Measurements from ENCODE around the gene EPGN.
A peak's percentile ranks its signal among the peaks of the same experiment; 100 is the strongest.

EPGN gene, protein sequence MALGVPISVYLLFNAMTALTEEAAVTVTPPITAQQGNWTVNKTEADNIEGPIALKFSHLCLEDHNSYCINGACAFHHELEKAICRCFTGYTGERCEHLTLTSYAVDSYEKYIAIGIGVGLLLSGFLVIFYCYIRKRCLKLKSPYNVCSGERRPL

DNA sequence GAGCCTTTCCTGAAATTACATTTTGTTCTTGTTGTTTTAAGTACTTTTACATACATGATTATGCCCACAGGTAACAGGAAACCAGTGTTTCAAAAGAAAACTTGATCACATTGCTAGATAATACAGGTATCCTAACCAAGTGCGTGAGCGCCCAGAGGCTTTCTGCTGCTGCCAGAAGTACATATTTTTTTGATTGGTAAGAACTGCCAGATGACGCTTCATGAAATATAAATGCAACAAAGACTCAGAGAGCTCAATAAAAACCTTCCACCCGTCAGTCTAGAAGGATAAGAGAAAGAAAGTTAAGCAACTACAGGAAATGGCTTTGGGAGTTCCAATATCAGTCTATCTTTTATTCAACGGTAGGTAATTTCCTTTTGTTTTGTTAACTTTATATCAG lies at the start of gene EPGN:
EPGN (plus strand) TSS at position 256 of the 400 bp plus-strand sequence; CDS start at position 320, 64 bp downstream.
- peak; percentile 18 for DNase-seq

DNA sequence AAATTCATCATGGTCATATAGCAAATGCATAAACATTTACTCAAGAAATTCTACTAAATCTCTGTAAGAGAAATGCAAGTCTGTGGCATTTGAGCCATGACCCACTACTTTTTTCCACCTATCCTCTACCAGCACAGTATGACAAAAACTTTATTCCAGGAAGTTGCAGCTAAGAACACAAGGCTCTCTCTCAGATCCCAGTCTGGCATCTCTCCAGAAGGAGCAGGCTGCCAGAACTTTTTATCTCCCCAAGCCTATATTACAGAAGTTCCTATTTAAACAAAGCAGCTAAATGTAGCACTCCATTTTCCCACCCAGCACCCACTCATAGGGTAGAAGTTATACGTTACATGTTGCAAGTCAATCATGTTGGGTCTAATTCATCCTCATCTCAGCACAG lies 49.3 kb upstream of the EPGN start:
- DNase-seq: no peak

DNA sequence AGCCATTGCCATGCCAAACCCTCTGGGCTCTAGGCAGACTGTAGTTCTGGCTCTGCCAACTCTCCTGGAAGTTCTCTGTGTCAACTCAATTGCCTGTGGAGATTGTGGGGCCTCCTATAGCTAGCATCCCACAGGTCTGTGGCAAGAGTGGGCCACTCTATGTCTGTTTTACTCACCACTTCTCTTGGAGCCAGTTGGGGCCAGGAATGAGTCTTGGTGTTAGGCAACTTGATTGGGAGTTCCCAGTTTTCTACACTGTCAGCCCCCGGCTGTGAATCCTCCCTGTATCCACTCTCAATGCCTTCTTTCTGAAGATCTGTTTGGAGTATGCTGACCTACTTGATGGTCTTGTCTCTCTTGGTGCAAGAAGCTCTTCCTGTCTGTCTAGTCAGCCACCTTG lies 48.2 kb upstream of the EPGN start:
- no peak for DNase-seq

DNA sequence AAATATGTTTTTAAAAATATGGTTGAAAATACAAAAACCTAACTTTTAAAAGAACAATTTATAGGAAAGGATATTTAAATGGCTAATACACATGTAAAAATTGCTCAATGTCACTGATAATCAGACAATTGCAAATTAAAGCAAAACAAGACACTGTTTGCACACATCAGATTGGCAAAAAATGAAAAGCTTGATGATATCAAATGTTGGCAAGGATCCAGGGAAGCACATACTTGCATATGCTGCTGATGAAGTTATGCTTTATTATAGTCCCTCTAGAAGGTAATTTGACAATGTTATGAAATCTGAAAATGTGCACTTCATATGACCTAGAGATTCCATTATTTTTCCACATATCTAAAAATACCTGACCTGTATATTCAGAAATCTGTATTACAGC lies 45.7 kb upstream of the EPGN start:
- no peak for DNase-seq

DNA sequence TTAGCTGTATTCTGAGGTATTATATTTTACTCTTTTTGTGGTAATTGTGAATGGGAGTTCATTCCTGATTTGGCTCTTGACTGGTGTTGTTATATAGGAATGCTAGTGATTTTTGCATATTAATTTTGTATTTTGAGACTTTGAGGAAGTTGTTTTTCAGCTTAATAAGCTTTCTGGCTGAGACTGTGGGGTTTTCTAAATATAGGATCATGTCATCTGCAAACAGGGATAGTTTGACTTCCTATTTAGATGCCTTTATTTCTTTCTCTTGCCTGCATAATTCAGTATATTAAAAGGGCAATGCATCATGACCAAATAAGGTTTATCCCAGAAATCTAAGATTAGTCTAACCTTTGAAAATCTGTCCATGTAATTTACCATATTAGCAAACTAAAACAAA lies 44.7 kb upstream of the EPGN start:
- DNase-seq: no peak

DNA sequence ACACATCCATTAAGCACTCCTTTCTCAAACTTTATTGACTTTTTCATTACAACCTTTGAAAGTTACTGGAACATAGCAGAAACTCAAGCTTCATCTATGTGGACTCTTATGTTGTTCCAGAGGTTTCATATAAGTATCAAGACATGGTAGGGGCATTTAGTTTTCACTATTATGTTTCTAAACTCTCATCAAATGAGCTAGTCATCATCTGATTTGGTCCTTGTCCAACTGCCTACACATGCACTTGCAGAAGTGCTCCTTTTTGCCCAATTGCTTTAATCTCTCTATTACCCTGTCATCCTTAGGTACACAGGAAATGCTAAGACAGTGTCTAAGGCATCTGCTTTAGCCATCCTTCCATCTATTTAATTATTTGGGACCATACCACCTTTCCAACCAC lies 42.2 kb upstream of the EPGN start:
- DNase-seq: no peak

DNA sequence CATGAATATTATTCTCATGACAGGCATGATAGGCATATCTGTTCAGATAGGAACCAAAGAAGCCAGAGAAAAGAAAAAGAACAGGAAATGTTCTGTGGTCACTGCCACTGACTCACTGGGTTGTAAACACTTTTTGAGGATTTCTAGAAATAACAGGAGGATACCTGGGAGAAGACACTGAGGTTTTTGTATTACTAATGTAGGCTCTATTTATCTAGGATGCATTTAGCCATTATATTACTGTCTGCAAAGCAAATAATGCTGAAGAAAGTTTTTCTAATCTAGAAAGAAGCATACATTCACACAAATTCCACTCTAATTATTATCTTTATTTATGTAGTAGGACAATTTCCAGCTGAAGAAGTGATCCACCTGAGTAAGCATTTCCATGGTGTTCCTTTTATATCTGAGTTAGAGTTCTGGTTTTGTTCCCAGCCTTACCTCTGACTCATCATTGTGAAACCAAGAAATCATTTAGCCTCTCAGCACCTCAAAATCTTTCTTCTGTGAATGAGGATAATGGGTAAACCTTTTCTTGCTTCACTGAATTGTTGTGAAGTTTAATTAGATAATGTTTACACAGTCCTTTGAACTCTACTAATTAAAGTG lies 40.2 kb upstream of the EPGN start:
- no peak for DNase-seq

DNA sequence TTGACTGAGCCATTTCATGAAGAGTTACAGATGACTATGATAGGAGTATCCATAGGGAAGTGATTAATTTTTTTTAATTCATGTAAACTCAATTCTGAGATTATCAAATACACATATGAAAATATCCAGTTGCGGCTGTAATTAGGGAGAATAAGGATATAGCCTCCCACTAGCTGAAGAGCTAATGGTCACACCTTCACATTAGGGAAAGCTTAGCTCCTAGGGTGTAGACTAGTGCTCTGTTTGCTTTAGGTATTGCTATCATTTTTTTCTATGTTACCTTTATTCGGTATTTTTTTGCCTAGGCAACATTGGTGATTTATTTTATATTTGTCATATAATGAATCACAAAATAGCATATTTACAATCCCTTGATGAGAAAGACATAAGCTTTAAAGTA lies 39.6 kb upstream of the EPGN start:
- DNase-seq: no peak

DNA sequence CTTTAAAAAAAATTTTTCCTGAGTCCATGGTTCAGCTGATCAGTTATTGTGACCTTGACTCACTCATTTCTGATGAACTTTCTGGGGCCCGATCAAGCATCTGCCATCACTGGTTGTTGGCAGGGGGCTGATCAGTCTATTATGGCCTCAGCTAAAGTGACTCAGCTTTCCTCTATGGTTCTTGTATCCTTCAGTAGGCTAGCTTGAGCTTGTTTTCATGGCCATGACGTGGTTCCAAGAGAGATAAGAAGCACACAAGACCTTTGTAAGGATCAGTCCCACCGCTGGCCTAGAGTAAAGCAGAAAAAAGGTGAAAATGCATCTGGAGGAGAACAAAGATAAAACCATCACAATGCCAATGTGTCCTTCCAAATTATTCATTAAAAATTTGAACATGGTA lies 29.8 kb upstream of the EPGN start:
- no peak for DNase-seq

DNA sequence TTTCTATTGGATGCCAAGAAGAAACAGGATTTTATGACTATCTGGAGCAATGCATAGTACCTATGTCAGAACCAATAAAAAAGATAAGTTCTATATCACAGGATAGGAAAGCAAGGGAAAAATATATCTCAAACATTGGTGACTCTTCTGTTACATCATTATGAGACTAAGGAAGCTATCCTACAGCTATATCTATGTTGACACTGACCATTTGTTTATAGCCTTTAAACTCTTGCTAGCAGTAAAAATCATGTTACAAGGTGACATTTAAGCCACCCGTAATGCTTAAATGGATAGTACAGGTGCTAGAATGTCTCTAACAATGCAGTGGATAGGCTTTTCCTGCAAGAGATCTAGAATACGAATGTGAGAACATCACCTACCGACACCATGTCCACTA lies 28.6 kb upstream of the EPGN start:
- no peak for DNase-seq

DNA sequence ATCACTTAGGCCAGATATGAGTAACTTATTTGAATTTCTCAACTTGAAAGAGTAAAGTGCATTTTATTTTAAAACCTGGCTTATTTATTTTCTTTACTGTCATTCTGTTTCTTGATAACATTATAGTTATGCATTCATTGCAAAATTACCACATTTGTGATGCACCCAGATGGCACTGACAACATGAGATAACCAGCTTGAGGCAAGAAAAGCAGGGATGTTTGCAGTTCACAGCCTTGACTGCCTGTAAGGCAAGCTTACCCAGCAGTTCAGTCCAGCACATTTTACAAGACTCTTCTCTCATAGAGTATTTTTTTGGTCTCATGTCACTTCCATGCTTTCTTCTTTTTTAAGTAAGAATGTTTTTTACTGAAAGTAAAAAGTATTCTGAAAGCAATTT lies 25.3 kb upstream of the EPGN start:
- no peak for DNase-seq

DNA sequence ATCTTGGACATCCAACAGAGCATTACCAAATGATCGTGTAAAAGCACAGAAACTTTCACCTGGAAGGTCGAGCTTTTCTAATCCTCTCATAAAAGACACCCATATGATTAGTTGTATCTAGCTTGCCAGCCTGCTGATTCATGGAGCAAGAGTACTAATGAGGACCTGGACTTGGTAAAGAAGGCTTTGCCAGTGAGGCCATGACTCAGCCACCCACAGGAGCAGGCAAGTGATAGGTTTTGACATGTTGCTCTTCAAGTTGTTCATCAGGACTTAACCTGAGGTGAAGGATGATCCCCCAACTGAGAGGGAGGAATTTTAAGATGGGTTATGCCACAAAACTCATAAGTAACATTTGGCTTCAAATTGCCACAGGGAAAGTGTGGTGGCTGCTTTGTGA lies 24.7 kb upstream of the EPGN start:
- no peak for DNase-seq

DNA sequence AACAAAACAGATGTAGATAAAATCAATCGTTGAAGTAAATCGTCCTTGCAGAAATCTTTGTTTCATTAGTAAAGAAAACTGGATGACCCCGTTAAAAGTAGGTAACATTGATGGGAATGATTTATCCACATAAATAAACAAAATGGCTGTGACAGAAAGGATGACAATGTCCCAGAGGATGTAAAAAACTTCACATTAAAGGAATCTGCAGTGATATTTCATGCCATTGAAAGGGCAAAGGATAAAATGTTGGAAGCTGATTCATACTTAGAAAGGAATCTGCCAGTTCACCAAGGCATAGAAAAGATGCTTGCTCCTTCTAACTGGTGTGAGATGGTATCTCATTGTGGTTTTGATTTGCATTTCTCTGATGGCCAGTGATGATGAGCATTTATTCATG lies 24.2 kb upstream of the EPGN start:
- DNase-seq: no peak

DNA sequence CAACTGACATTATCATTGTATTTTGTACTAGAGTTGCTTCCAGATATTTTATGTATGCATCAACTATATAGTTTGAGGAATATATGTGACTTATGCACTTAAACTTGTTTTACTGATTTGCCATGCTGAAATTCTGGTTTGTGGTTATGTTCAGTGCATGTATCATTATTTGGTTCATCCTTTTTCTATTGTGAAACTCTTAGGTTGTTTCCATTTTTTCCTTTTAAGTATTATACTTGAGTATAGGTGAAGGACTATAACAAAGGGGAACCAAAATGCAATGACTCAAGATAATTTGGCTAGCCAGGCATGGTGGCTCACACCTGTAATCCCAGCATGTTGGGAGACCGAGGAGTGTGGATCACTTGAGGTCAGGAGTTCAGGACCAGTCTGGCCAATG lies 21.1 kb upstream of the EPGN start:
- DNase-seq: no peak

DNA sequence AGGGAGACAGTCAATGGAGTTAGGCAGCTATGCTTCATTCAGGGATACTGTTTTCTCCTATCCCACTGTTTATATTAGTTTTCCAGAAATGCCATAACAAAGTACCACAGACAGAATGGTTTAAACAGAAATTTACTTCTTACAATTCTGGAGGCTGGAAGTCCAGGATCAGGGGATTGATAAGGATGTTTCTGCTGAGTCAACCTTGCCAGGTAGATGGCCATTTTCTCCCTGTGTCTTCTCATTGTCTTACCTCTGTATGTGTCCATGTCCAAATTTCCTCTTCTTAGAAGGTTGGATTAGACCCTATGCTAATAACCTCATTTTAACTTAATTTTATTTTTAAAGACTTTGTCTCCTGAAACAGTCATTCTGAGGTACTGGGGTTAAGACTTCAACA lies 20.5 kb upstream of the EPGN start:
- no peak for DNase-seq

DNA sequence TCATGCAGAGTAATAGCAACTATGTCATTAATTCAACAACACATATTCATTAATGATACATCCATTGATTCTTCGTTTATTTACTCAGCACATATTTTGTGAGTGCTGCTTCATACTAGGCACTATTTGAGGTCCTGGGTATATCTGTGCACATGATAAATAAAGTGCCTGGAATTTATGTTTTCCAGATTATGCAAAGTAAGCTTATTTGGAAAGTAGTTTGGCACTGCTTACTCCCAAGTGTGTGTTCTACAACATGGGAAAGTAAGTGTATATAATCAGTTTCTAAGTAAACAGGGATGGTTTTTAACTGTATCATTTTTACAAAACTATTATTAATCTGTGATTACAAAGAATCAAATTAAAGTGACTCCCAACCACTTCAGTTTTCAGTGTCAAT lies 16.8 kb upstream of the EPGN start:
- no peak for DNase-seq

DNA sequence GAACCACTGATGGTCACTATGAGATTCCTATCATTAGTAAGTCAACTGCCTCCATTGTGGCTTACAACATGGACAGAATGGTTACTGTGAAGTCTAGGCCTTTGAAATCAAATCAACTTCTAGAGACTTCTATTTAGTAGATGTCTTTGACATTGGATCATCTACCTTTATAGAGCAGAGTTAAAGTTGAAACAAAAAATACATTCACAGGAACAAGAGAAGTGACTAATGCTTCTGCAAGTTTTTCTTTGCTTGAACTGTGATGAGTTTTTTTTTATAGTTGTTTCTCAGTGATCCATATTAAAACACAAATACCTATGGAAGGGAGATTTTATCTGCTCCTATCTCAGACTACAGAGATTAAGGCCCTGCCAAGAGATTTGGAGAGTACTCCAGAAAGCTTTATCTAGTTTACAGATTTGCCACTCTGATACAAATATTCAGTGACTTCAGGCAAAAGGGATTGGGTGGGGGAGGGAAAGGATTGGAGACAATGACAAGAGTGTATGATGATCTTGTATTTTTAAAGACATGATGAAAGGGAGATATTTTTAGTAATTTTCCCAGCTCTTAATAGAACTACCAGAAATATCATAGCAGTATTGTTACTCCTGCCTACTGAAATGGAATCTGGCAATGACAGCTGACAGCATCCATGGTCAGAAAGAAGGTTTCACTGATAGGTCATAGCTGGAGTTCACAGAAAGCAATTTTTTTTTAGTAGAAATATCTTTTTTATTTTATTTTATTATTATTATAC lies 16.0 kb upstream of the EPGN start:
- DNase-seq: no peak

DNA sequence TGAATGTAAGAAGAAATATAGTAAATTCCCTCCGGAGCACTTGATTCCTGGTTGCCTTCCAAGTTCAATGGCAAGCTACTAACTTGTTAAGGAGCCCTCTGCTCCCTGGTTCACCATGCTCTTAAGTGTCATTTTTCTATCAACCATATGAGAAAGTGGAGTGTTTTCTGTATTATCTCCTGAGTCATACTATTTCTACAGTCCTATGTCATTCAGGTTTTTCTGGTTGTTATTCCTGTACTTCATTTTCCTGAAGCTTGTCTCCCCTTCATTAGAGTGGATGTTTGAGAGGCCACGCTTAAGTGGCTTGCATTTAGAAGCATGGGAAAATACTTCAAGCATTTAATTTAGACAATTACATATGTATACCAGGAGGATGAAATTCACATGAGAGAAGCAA lies 14.7 kb upstream of the EPGN start:
- no peak for DNase-seq

DNA sequence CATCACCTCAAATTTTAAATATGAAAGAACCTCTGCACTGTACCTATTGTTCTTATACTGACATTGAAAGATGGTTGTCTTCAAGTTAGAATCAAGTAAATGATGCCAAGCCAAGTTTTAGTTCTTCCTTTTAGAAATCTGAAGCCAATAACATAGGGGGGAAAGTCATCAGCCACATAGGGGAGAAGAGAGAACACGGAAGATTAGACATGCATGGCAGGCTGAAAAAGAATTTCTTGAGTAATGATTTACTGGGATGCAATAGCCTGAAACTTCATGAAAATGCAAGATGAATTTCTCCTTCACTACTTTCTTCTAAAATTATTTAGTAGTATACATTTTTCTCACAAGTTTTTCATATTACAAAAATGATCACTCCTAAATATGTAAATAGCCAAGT lies 13.6 kb upstream of the EPGN start:
- DNase-seq: no peak

DNA sequence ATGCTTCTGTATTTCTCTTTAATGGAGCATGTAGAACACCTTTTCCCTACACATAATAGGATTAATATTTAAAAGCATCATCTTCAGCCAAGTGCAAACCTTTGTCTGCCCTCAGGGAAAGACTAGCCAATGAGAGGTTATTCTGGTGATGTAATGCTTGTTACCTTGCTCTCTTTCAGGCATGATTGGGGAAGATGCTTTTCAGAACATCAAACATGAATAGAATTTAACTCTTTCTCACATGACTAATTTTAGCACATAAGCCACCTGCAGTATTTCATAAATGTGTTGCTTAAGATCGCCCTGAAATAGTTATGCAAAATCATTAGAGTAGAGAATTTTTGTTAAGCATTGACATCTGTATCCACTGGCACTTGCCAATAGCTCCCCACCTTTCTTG lies 10.7 kb upstream of the EPGN start:
- DNase-seq: no peak

DNA sequence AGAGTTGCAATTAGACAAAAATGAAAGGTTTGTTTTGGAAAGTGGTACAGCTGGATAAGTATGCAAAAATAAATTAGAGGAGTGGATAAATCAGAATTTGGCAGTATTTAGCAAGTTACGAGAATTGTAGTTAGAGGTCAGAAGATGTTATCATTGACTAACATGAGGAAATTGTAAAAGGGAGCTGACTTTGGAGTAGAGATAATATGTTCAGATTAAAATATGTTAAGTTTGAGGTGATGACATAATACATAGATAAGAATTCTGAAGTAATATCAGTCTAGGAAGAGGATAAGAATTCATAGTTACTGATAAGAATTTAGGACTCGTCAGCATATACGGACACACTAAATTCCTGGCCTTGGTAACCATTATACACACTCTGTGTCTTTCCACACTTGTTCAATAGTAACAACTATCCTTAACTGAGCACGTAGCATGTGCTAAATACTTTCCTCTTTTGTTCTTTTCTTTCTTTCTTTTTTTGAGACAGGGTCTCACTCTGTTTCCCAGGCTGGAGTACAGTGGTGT lies 4.1 kb upstream of the EPGN start:
- no peak for DNase-seq

DNA sequence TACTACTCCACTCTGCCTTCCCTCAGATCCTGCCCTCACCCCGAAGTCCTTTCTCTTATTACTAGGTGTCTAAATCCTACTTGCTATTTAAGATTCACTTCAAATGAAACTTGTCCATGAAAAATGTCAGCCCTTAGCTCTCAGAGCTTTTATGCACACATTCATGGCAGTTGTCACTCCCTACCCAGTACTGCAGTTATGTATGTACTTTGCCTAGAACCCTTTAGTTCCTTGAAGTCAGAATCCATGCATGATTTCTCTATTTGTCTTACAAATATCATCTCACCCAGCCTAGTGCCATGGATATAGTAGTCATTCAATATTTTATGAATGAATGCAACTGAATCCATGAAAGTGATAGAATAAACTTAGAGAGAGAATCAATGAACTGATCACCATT lies 3.3 kb upstream of the EPGN start:
- DNase-seq: no peak

DNA sequence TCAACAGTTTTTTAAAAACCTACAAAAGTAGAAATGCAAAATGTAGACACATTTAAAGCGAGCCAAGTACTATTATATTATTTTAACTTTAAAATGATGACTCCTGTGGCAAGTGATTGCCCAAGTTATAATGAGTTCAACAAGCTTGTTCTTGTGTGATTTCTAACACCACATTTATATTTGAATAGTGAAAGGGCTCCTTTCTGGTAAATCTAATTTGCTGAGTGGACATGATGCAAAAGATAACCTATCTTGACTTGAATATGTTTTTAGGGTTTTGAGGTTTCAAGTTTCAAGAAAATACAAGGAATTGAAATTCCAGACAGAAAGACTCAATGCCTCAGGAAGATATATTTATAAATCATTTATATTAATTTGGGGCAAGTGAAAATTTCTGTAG lies 1.1 kb upstream of the EPGN start:
- DNase-seq: no peak

DNA sequence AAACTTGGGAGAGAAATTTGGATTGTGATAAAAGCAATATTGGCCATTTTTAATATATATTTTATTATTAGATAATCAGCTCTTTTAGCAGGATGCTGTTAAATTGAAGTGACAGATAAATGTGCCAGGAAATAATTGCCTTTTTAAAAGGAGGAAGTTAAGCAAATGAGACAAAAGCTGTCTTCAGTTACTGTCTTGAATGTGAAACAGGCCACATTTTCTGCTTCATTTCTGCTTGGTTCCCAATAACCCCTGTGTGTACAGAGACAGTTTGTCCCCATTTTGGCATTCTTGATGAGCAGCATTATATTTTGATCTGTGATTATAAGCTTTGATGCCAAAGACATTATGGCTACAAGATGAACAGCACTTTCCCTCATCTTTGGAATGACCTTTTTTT lies 953 bp downstream of the EPGN start:
- DNase-seq: no peak
